ENCODE data around the gene SNX14. TPM values are rescaled to one million over a fixed set of nuclear protein-coding genes. Genes with fewer than 3 reads are reported as not detected.

The SNX14 gene
- total RNA-seq, 1 donor from 2014 or later: 64.8 TPM

- TF ChIP-seq POLR2A (IDR thresholded peaks at IDR 0.05) (no peak), CTCF (IDR thresholded peaks at IDR 0.05) (no peak), POLR2AphosphoS5 (IDR thresholded peaks at IDR 0.05; ENCODE audit: insufficient read depth in 1 of 2, low read depth in 1 of 2) (no peak)
- H3K4me1 ChIP-seq: no peaks in the 10 kb centered on the region
- H3K36me3 ChIP-seq: peaks cover 0 to 81% of the 10 kb centered on the region in 2 donors
- no peaks in the 10 kb centered on the region for H3K9me3 ChIP-seq
- no peak for DNase-seq (ENCODE audit: extremely low spot score in 2 of 2)
- H3K4me3 ChIP-seq: no peak overlapping the region
- no peak overlapping the region for H3K27ac ChIP-seq
- intact Hi-C loops (cut with DNase I): no loop called here
- H3K27me3 ChIP-seq: no peaks in the 10 kb centered on the region
Measured at GRCh38 chr6:85620308-85620707, 26.6 kb upstream of the SNX14 start.

- intact Hi-C loops (cut with DNase I): no loop called here
- Histone ChIP-seq H3K9me3 (no peaks in the 10 kb centered on the region), H3K4me3 (no peak overlapping the region), H3K27ac (no peak overlapping the region), H3K4me1 (peaks cover 10% of the 10 kb centered on the region), H3K36me3 (peaks cover 0 to 77% of the 10 kb centered on the region in 2 donors), H3K27me3 (no peaks in the 10 kb centered on the region)
- DNase-seq (ENCODE audit: extremely low spot score in 2 of 2): no peak
- TF ChIP-seq POLR2A (IDR thresholded peaks at IDR 0.05) (no peak), CTCF (IDR thresholded peaks at IDR 0.05) (no peak)
Measured at GRCh38 chr6:85614780-85615179, 21.1 kb upstream of the SNX14 start.

- no peaks in the 10 kb centered on the region for H3K9me3 ChIP-seq
- intact Hi-C loops (cut with DNase I): no loop called here
- DNase-seq (ENCODE audit: extremely low spot score in 2 of 2): no peak
- no peak overlapping the region for H3K27ac ChIP-seq
- no peak for TF ChIP-seq POLR2A (IDR thresholded peaks at IDR 0.05)
- TF ChIP-seq CTCF (IDR thresholded peaks at IDR 0.05): no peak
- TF ChIP-seq POLR2AphosphoS5 (IDR thresholded peaks at IDR 0.05; ENCODE audit: insufficient read depth in 1 of 2, low read depth in 1 of 2): no peak
- no peaks in the 10 kb centered on the region for H3K27me3 ChIP-seq
- peaks cover 0 to 67% of the 10 kb centered on the region in 2 donors for H3K36me3 ChIP-seq
- no peak overlapping the region for H3K4me3 ChIP-seq
- H3K4me1 ChIP-seq: peaks cover 10% of the 10 kb centered on the region
Measured at GRCh38 chr6:85612690-85613474, 19.2 kb upstream of the SNX14 start.

GRCh38 chr6:85610182-85610895, 16.7 kb upstream of the SNX14 start:
- H3K36me3 ChIP-seq: peaks cover 0 to 53% of the 10 kb centered on the region in 2 donors
- no peak for TF ChIP-seq CTCF (IDR thresholded peaks at IDR 0.05)
- TF ChIP-seq POLR2AphosphoS5 (IDR thresholded peaks at IDR 0.05; ENCODE audit: insufficient read depth in 1 of 2, low read depth in 1 of 2): no peak
- TF ChIP-seq POLR2A (IDR thresholded peaks at IDR 0.05): no peak

GRCh38 chr6:85602100-85602499, 8.4 kb upstream of the SNX14 start:
- Histone ChIP-seq H3K4me3 (no peak overlapping the region), H3K36me3 (peaks cover 0 to 4% of the 10 kb centered on the region in 2 donors), H3K9me3 (no peaks in the 10 kb centered on the region), H3K4me1 (no peaks in the 10 kb centered on the region), H3K27ac (no peak overlapping the region), H3K27me3 (no peaks in the 10 kb centered on the region)
- no peak for DNase-seq (ENCODE audit: extremely low spot score in 2 of 2)
- TF ChIP-seq POLR2A (IDR thresholded peaks at IDR 0.05) (no peak), CTCF (IDR thresholded peaks at IDR 0.05) (no peak), POLR2AphosphoS5 (IDR thresholded peaks at IDR 0.05; ENCODE audit: insufficient read depth in 1 of 2, low read depth in 1 of 2) (no peak)
- intact Hi-C loops (cut with DNase I): no loop called here

More at GRCh38 chr6:85610182-85610895, 16.7 kb upstream of the SNX14 start:
- H3K4me1 ChIP-seq: peaks cover 10% of the 10 kb centered on the region
- DNase-seq (ENCODE audit: extremely low spot score in 2 of 2): no peak
- H3K27ac ChIP-seq: no peak overlapping the region
- no peaks in the 10 kb centered on the region for H3K27me3 ChIP-seq
- intact Hi-C loops (cut with DNase I): no loop called here
- no peak overlapping the region for H3K4me3 ChIP-seq
- H3K9me3 ChIP-seq: no peaks in the 10 kb centered on the region
